ENCODE data around the gene HOXB2.
"Not testable (repeated sequence)": the region's sequence is repeated elsewhere in the genome, so short reads cannot be mapped to it uniquely, and the experiment has no call there.

The HOXB2 gene

GRCh38 chr17:48539177-48539576, 5.7 kb downstream of the HOXB2 start:
- DNase-seq = no peak

GRCh38 chr17:48537316-48537715, 7.6 kb downstream of the HOXB2 start:
- DNase-seq = no peak

DNA sequence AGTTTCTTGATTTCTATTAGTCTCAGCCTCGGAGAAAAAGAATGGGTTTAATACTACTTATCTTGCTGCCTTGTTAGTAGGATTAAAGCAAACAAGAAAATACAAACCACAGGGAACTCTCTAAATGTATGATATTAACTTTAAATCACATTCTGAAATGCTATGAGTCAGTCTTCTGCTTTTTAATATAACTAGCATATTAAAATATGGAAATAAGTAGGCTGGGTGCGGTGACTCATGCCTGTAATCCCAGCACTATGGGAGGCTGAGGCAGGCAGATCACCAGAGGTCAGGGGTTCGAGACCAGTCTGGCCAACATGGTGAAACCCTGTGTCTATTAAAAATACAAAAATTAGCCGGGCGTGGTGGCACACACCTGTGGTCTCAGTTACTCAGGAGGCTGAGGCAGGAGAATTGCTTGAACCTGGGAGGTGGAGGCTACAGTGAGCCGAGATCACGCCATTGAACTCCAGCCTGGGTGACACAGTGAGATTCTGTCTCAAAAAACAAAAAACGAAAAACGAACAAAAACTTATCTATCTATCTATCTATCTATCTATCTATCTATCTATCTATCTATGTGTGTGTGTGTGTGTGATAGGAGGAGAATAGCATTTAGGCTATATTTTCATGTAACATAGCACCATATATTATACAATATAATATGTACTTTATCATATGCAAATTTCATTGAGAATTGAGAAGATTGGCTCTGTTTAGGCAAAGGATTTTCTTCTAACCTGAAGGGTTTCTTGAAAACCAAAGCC, 8.9 kb downstream of the HOXB2 start:
- not testable (repeated sequence) for DNase-seq

- DNase-seq = no peak
These were observed 12.6 kb downstream of the HOXB2 start for GRCh38 chr17:48532261-48532660.

DNA sequence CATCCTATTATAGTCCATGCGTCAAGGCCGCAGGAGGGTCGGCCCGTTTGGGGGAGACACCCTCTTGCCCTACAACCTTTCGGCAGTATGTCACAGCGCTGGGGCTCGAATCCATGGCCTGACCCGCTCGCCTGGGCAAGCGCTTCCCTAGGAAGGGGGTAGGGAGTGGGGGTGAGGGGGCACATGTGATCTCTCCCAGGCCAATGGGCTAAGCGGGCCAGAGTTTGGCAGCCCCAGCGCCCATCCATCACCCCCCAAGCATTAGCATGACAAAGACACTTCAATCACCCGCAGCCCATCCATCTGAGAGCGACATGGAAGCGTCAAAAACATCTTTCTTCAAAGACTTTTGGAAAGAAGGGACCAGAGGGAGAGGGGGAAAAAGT, 14.0 kb downstream of the HOXB2 start, which contains the start of gene HOXB1:
HOXB1 (minus strand) TSS at position 125 of the 386 bp plus-strand sequence; CDS start at position 18, 107 bp downstream.
- no peak for DNase-seq

GRCh38 chr17:48530208-48530886, 14.6 kb downstream of the HOXB2 start:
- no peak for DNase-seq

DNA sequence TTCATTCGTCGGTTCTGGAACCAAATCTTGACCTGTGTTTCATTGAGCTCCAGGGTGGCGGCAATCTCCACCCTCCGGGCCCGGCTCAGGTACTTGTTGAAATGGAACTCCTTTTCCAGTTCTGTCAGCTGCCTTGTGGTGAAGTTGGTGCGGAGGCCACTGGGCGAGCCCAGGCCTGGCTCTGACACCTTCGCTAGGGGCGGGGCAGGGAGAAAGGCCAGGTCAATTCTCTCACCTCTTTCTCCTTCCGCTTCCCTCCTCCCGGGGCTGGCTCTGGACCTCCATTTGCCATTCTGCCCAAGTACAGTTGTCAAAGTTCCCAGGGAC, 15.3 kb downstream of the HOXB2 start:
- DNase-seq = no peak

GRCh38 chr17:48528936-48529682, 15.8 kb downstream of the HOXB2 start:
- no peak for DNase-seq

GRCh38 chr17:48528153-48528935, 16.6 kb downstream of the HOXB2 start:
- DNase-seq = no peak

- DNase-seq = no peak
These were observed 17.4 kb downstream of the HOXB2 start for GRCh38 chr17:48527547-48527932.

- DNase-seq = no peak
These were observed 18.0 kb downstream of the HOXB2 start for GRCh38 chr17:48526608-48527546.

DNA sequence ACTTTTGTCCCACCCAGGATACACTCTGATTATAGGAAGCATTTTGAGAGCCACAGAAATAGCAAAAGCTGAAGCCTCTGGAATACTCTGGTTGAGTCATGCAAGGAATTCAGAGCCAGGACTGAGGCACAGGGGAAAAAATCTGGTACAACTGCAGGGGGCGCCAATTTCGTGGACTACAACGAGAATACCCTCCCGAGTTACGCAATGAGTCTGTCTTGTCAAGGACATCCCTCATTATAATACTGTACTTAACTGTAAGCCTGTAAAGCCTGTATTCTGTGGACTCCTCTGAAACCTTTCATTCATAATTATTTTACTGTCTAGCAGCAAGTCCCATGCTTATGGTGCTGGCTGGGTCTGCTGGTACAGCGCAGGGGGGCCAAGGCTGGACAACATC, 21.9 kb downstream of the HOXB2 start:
- no peak for DNase-seq

DNA sequence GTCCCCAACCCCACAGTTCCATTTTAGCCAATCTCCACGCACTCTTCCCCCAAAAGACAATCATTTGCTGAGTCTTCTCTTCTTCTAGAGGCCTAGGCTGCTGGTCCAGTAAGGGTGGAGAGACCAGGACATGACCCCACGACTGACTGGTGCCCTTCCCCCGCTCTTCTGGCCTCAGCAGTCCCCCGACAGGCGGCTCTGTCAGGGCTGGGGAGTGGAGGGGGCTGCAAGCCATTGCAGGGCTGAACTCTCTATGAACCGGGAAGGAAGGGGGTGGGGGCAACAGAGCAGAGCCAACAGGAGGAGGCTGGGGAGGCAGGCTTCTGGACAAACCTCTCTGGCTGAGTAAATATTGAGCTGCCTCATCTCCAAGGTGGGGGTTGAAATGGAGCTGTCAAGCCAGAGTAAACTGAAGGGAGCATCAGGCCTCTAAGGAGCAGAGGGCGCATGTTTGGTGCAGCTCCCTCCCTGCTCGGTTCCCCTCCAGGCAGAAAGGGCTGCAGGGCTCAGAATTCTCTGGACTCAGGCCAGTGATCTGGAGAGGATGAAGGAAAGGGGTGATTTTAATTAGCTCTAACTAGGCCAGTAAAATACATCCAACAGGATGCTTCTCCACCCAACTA, 22.8 kb downstream of the HOXB2 start:
- DNase-seq = no peak

DNA sequence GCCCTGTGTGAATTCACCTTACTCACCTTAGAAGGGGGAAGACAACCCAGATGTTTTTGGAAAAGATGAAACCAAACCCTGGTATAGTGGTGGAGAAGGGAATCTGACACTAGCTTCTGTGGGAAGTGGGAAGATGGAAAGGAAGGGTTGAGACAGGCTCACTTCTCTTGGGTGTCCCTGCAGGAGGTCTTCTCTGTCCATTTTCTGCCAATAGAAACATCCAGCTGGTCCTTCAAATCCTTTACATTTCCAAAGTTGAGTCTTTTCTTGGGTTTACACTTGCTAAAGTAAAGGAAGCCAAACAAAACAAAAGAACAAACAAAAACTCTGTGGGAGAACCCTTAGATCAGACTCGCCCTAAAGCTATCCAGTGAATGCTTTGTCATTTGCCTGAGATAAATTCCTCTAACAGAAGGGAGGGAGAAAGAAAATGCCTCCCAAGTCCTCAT, 24.3 kb downstream of the HOXB2 start:
- DNase-seq = no peak

DNA sequence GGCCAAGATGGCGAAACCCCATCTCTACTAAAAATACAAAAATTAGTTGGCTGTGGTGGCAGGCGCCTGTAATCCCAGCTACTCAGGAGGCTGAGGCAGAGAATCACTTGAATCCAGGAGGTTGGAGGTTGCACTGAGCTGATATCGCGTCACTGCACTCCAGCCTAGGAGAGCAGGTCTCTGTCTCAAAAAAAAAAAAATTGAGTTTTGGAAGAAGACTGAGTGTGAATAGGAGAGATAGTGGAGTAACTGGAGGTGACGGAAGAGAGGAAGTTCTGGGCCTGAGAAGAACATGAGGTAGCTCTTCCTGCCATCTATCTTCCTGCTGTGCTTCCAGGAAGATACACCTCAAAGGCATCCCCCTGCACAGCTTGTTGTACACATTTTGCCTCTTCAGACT, 25.5 kb downstream of the HOXB2 start:
- DNase-seq = no peak

GRCh38 chr17:48517478-48517877, 27.4 kb downstream of the HOXB2 start:
- DNase-seq = no peak

GRCh38 chr17:48515925-48516900, 28.7 kb downstream of the HOXB2 start:
- DNase-seq = no peak

- DNase-seq = no peak
These were observed 30.4 kb downstream of the HOXB2 start for GRCh38 chr17:48514477-48514876.

- no peak for DNase-seq
These were observed 31.0 kb downstream of the HOXB2 start for GRCh38 chr17:48513666-48514455.
